Keratinocyte (primary cell): Measurements from ENCODE around the gene CENPP. TPM values are rescaled to one million over a fixed set of nuclear protein-coding genes. Genes with fewer than 3 reads are reported as not detected.

Experiments
- DNase-seq: peaks from one replicate; pipeline ENCODE4 v3.0.0-alpha.2; 2011; ENCODE audit warnings: low read depth, missing footprints, low spot score
- FAIRE-seq: peaks from 2 replicates; lab custom pipeline; 2011; peaks lifted over from hg19 to GRCh38; lab: Jason Lieb, UNC
- H2AFZ ChIP-seq: 2 replicates; pipeline ENCODE4 v1.6.0; 2012; ENCODE audit warnings: low read length, control low read depth, inconsistent platforms; ENCODE audit not compliant: control insufficient read depth
- H3K27ac ChIP-seq: 2 replicates; pipeline ENCODE4 v1.5.1; 2011; ENCODE audit warnings: low read length; ENCODE audit not compliant: control insufficient read depth, insufficient read depth
- H3K27me3 ChIP-seq: 3 replicates; pipeline ENCODE4 v1.6.0; 2011; ENCODE audit warnings: low read length; ENCODE audit not compliant: control insufficient read depth, insufficient read depth; ENCODE audit errors: extremely low read depth
- H3K36me3 ChIP-seq, 2 experiments: 2 replicates in 1 of 2; 3 replicates in 1 of 2; pipeline ENCODE4 v1.5.1; 2011; ENCODE audit warnings: low read length in 2 of 2, mild to moderate bottlenecking in 1 of 2; ENCODE audit not compliant: control insufficient read depth in 2 of 2, insufficient read depth in 2 of 2; ENCODE audit errors: extremely low read depth in 1 of 2
- H3K4me1 ChIP-seq: 3 replicates; pipeline ENCODE4 v1.5.1; 2011; ENCODE audit warnings: low read length; ENCODE audit not compliant: control insufficient read depth, insufficient read depth; ENCODE audit errors: extremely low read depth
- H3K4me2 ChIP-seq: 3 replicates; pipeline ENCODE4 v1.6.0; 2011; ENCODE audit warnings: low read depth, low read length; ENCODE audit not compliant: control insufficient read depth, insufficient read depth; ENCODE audit errors: extremely low read depth
- H3K4me3 ChIP-seq, 3 experiments: fragments of 200-600 bp in 1 of 3; sonication (generic) in 1 of 3; 2 replicates in 2 of 3; 3 replicates in 1 of 3; pipeline ENCODE4 v1.5.1; 2011 to 2016; ENCODE audit warnings: low read length in 3 of 3, mild to moderate bottlenecking in 3 of 3, control low read depth in 2 of 3, inconsistent platforms in 1 of 3, low read depth in 1 of 3, mixed read lengths in 1 of 3, mixed run types in 1 of 3, moderate library complexity in 1 of 3; ENCODE audit not compliant: control insufficient read depth in 2 of 3, insufficient read depth in 2 of 3; ENCODE audit errors: extremely low read depth in 1 of 3
- H3K79me2 ChIP-seq: 2 replicates; pipeline ENCODE4 v1.6.0; 2012; ENCODE audit warnings: low read length; ENCODE audit not compliant: control insufficient read depth, insufficient read depth
- H3K9ac ChIP-seq: 3 replicates; pipeline ENCODE4 v1.6.0; 2011; ENCODE audit warnings: low read length; ENCODE audit not compliant: control insufficient read depth, insufficient read depth; ENCODE audit errors: extremely low read depth
- H3K9me1 ChIP-seq: 3 replicates; pipeline ENCODE4 v1.6.0; 2011; ENCODE audit warnings: low read length; ENCODE audit not compliant: control insufficient read depth, insufficient read depth; ENCODE audit errors: extremely low read depth
- H3K9me3 ChIP-seq: 2 replicates; pipeline ENCODE4 v1.5.1; 2012; ENCODE audit warnings: low read depth, low read length; ENCODE audit not compliant: control insufficient read depth
- H4K20me1 ChIP-seq: 3 replicates; pipeline ENCODE4 v1.6.0; 2011; ENCODE audit warnings: low read length; ENCODE audit not compliant: control insufficient read depth, insufficient read depth; ENCODE audit errors: extremely low read depth
- CTCF ChIP-seq, 3 experiments: IDR thresholded peaks in 1 of 3; conservative IDR thresholded peaks in 1 of 3; optimal IDR thresholded peaks in 1 of 3; 2 replicates in 2 of 3; 3 replicates in 1 of 3; pipeline versions ENCODE3 to v1.5.1; 2011; ENCODE audit warnings: low read length in 3 of 3, mild to moderate bottlenecking in 3 of 3, moderate library complexity in 2 of 3, control low read depth in 1 of 3, inconsistent platforms in 1 of 3; ENCODE audit not compliant: insufficient read depth in 2 of 3; ENCODE audit errors: extremely low read depth in 1 of 3
- EZH2 ChIP-seq: IDR thresholded peaks from one replicate; pipeline ENCODE4 v1.6.1; 2012; ENCODE audit warnings: inconsistent platforms, mild to moderate bottlenecking, low read length, moderate library complexity
- dilution Hi-C: fragments of 300-500 bp; cut with MboI; formaldehyde crosslinking; loops from one replicate; pipeline ENCODE4 v1.7.0; 2020; ENCODE audit warnings: low sequenced_read_pairs; ENCODE audit not compliant: extremely low pct_ligation_motif_present
- polyA plus RNA-seq, 5 experiments: library from polyadenylated mRNA; depleted of rRNA in 3 of 5; stranded (reverse) in 3 of 5; stranded (forward) in 1 of 5; unstranded in 1 of 5; fragments of >200 nt; gene quantifications; 1 replicate in 1 of 5; 2 replicates in 3 of 5; 3 replicates in 1 of 5; pipeline versions ENCODE4 v1.2.1 to v1.2.3, GENCODE V29; 2011 to 2012; ENCODE audit warnings: missing spikeins in 2 of 5, low read depth in 1 of 5, low replicate concordance in 1 of 5

Gene CENPP
- polyA plus RNA-seq, 1 donor (not counting 4 experiments of a cell fraction or from before 2014, with no cell fraction given): 6.7 TPM

- TF ChIP-seq CTCF (optimal IDR thresholded peaks at IDR 0.05 in 1 of 3, IDR thresholded peaks at IDR 0.05 in 1 of 3, conservative IDR thresholded peaks at IDR 0.05 in 1 of 3; ENCODE audit: extremely low read depth in 1 of 3, insufficient read depth in 2 of 3, low read length in 3 of 3) (no peak), EZH2 (no peak)
- Histone ChIP-seq H3K9me1 (no peaks in the 10 kb centered on the region), H3K4me3 (no peak overlapping the region), H3K9me3 (no peaks in the 10 kb centered on the region), H4K20me1 (no peaks in the 10 kb centered on the region), H2AFZ (no peak overlapping the region), H3K27me3 (no peaks in the 10 kb centered on the region), H3K79me2 (no peaks in the 10 kb centered on the region), H3K4me2 (no peak overlapping the region), H3K9ac (no peak overlapping the region), H3K27ac (no peak overlapping the region), H3K36me3 (no peaks in the 10 kb centered on the region), H3K4me1 (peaks cover 4% of the 10 kb centered on the region)
- FAIRE-seq (peak; percentile 29), DNase-seq (no peak)
- dilution Hi-C loops: no loop called here
Observed at GRCh38 chr9:92439921-92440750, 114.4 kb downstream of the CENPP start.

GRCh38 chr9:92440751-92441046 lies 114.9 kb downstream of the CENPP start:
- Histone ChIP-seq H3K27ac (no peak overlapping the region), H3K4me2 (no peak overlapping the region), H3K9ac (no peak overlapping the region), H2AFZ (no peak overlapping the region), H3K4me3 (no peak overlapping the region), H3K9me3 (no peaks in the 10 kb centered on the region), H4K20me1 (no peaks in the 10 kb centered on the region), H3K79me2 (no peaks in the 10 kb centered on the region), H3K27me3 (no peaks in the 10 kb centered on the region), H3K9me1 (no peaks in the 10 kb centered on the region), H3K4me1 (peaks cover 4% of the 10 kb centered on the region), H3K36me3 (no peaks in the 10 kb centered on the region)
- TF ChIP-seq EZH2 (no peak), CTCF (optimal IDR thresholded peaks at IDR 0.05 in 1 of 3, IDR thresholded peaks at IDR 0.05 in 1 of 3, conservative IDR thresholded peaks at IDR 0.05 in 1 of 3; ENCODE audit: extremely low read depth in 1 of 3, insufficient read depth in 2 of 3, low read length in 3 of 3) (no peak)
- DNase-seq: no peak
- no peak for FAIRE-seq
- dilution Hi-C loops: no loop called here
